HEK293 (cell line): ENCODE measurements around the gene ASCL5.

Source experiments
- CTCF ChIA-PET: fragments of 350-600 bp; formaldehyde crosslinking; extraction: SDS; loops from one replicate; lab custom pipeline; 2021; ENCODE audit warnings: antibody characterized with exemption; lab: Yijun Ruan, JAX
- POLR2A ChIA-PET: fragments of 300-600 bp; formaldehyde crosslinking; extraction: SDS; loops from one replicate; lab custom pipeline; 2020; ENCODE audit warnings: antibody characterized with exemption, inconsistent platforms; lab: Yijun Ruan, JAX
- H3K27ac ChIP-seq: fragments of 200-500 bp; sonication (Bioruptor generic); 2 replicates; pipeline ENCODE4 v1.5.1; 2014; ENCODE audit warnings: low read depth, low read length, control low read depth, inconsistent platforms; ENCODE audit errors: extremely low read depth
- H3K36me3 ChIP-seq, 2 experiments: fragments of 200-500 bp in 1 of 2; sonication (Bioruptor generic) in 1 of 2; 1 replicate in 1 of 2; 2 replicates in 1 of 2; pipeline ENCODE4 v1.5.1; 2014 to 2017; ENCODE audit warnings: inconsistent platforms in 2 of 2, low read length in 2 of 2; ENCODE audit not compliant: control insufficient read depth in 2 of 2, insufficient read depth in 1 of 2
- H3K4me1 ChIP-seq: fragments of 200-500 bp; sonication (Bioruptor generic); 2 replicates; pipeline ENCODE4 v1.5.1; 2014; ENCODE audit warnings: mild to moderate bottlenecking, low read length, inconsistent platforms; ENCODE audit not compliant: control insufficient read depth, insufficient read depth
- H3K4me3 ChIP-seq: 2 replicates; pipeline ENCODE4 v1.5.1; 2011; ENCODE audit warnings: low read depth, mild to moderate bottlenecking, control low read depth, low read length, moderate library complexity
- H3K9me3 ChIP-seq: fragments of 200-500 bp; sonication (Bioruptor generic); 2 replicates; pipeline ENCODE4 v1.5.1; 2014; ENCODE audit warnings: low read depth, low read length, inconsistent platforms; ENCODE audit not compliant: control insufficient read depth, insufficient read depth
- BCL11A ChIP-seq: fragments of 450-650 bp; formaldehyde crosslinking; IDR thresholded peaks from 2 replicates; pipeline ENCODE4 v1.5.1; 2016; ENCODE audit warnings: low read depth, missing biosample characterization, missing genetic modification characterization
- CTCF ChIP-seq: fragments of 450-650 bp; formaldehyde crosslinking; IDR thresholded peaks from 2 replicates; pipeline ENCODE4 v1.5.1; 2016; ENCODE audit warnings: missing biosample characterization, missing genetic modification characterization
- KLF17 ChIP-seq: fragments of 450-650 bp; formaldehyde crosslinking; IDR thresholded peaks from 2 replicates; pipeline ENCODE4 v1.5.1; 2016; ENCODE audit warnings: missing biosample characterization, missing genetic modification characterization
- PATZ1 ChIP-seq: fragments of 450-650 bp; formaldehyde crosslinking; IDR thresholded peaks from 2 replicates; pipeline ENCODE4 v1.5.1; 2016; ENCODE audit warnings: missing biosample characterization, missing genetic modification characterization
- SCRT2 ChIP-seq: fragments of 450-650 bp; formaldehyde crosslinking; IDR thresholded peaks from 2 replicates; pipeline ENCODE4 v1.5.1; 2016; ENCODE audit warnings: missing biosample characterization, missing genetic modification characterization
- ZBTB17 ChIP-seq: fragments of 450-650 bp; formaldehyde crosslinking; IDR thresholded peaks from 2 replicates; pipeline ENCODE4 v1.5.1; 2016; ENCODE audit warnings: missing biosample characterization, missing genetic modification characterization
- ZBTB6 ChIP-seq: fragments of 450-650 bp; formaldehyde crosslinking; IDR thresholded peaks from 2 replicates; pipeline ENCODE4 v1.5.1; 2017; ENCODE audit warnings: missing biosample characterization, missing genetic modification characterization
- ZNF26 ChIP-seq: fragments of 450-650 bp; formaldehyde crosslinking; IDR thresholded peaks from 2 replicates; pipeline ENCODE4 v1.5.1; 2016; ENCODE audit warnings: missing biosample characterization, missing genetic modification characterization
- ZNF404 ChIP-seq: fragments of 450-650 bp; formaldehyde crosslinking; IDR thresholded peaks from 2 replicates; pipeline ENCODE4 v1.5.1; 2017; ENCODE audit warnings: missing biosample characterization, missing genetic modification characterization
- ZNF426 ChIP-seq: fragments of 450-650 bp; formaldehyde crosslinking; IDR thresholded peaks from 2 replicates; pipeline ENCODE4 v1.5.1; 2017; ENCODE audit warnings: missing biosample characterization, missing genetic modification characterization, mild to moderate bottlenecking, inconsistent platforms, moderate library complexity
- ZNF544 ChIP-seq: fragments of 450-650 bp; formaldehyde crosslinking; IDR thresholded peaks from 2 replicates; pipeline ENCODE4 v1.5.0; 2017; ENCODE audit warnings: missing biosample characterization, missing genetic modification characterization
- ZNF621 ChIP-seq: fragments of 450-650 bp; formaldehyde crosslinking; IDR thresholded peaks from 2 replicates; pipeline ENCODE4 v1.5.1; 2017; ENCODE audit warnings: missing biosample characterization, missing genetic modification characterization
- ZNF654 ChIP-seq: fragments of 450-650 bp; formaldehyde crosslinking; IDR thresholded peaks from 2 replicates; pipeline ENCODE4 v1.5.1; 2016; ENCODE audit warnings: low read depth, missing biosample characterization, missing genetic modification characterization
- ZNF658 ChIP-seq: fragments of 450-650 bp; formaldehyde crosslinking; IDR thresholded peaks from 2 replicates; pipeline ENCODE4; 2016; ENCODE audit warnings: missing biosample characterization, missing genetic modification characterization
- ZNF830 ChIP-seq: fragments of 450-650 bp; IDR thresholded peaks from 2 replicates; pipeline ENCODE4 v1.5.0; 2018; ENCODE audit warnings: missing biosample characterization, missing genetic modification characterization, low read depth, mild to moderate bottlenecking, moderate library complexity

Gene ASCL5

GRCh38 chr1:201085902-201086735, 40.9 kb downstream of the ASCL5 start:
- TF ChIP-seq CTCF (tag by site-specific recombination) (peak; percentile 60), ZBTB6 (tag by site-specific recombination) (no peak), ZBTB17 (tag by site-specific recombination) (0 out of 2 replicates have a peak, but pooled peaks have one; percentile 31), SCRT2 (no peak), ZNF654 (tag by site-specific recombination) (peak; percentile 23)
- Histone ChIP-seq H3K9me3 (no peaks in the 10 kb centered on the region), H3K4me3 (no peak overlapping the region), H3K36me3 (no peaks in the 10 kb centered on the region), H3K4me1 (no peaks in the 10 kb centered on the region), H3K27ac (no peak overlapping the region)
- ChIA-PET CTCF (interaction anchor here (0.5 to 4.2 kb wide), 28 partner anchors 8 to 190 kb away, joined by 3 to 38 read pairs (median 5); no protein-coding TSS in a partner anchor), POLR2A (no interaction called here)

- H3K4me1 ChIP-seq: no peaks in the 10 kb centered on the region
- H3K4me3 ChIP-seq: no peak overlapping the region
- TF ChIP-seq PATZ1: no peak
- TF ChIP-seq ZNF658: no peak
- TF ChIP-seq KLF17: no peak
- TF ChIP-seq BCL11A: no peak
- no peak for TF ChIP-seq ZNF830 (tag by site-specific recombination)
- no peak for TF ChIP-seq ZNF621 (tag by site-specific recombination)
- TF ChIP-seq ZNF26 (tag by site-specific recombination): no peak
- TF ChIP-seq ZNF544 (tag by site-specific recombination): no peak
- TF ChIP-seq ZNF404 (tag by site-specific recombination): no peak
- TF ChIP-seq ZNF426 (tag by site-specific recombination): no peak
- ChIA-PET POLR2A (no interaction called here), CTCF (interaction anchor here (0.7 to 4.2 kb wide), 6 partner anchors 10 to 548 kb away, joined by 3 to 31 read pairs (median 4); no protein-coding TSS in a partner anchor)
- H3K36me3 ChIP-seq: no peaks in the 10 kb centered on the region
- no peaks in the 10 kb centered on the region for H3K9me3 ChIP-seq
- no peak overlapping the region for H3K27ac ChIP-seq
These were observed 42.7 kb downstream of the ASCL5 start for GRCh38 chr1:201084295-201084694.
